Epidermal melanocyte (primary cell): ENCODE data around the gene DLGAP4.
"Not testable (repeated sequence)": the region's sequence is repeated elsewhere in the genome, so short reads cannot be mapped to it uniquely, and the experiment has no call there.

Experiments
- DNase-seq: peaks from one replicate; pipeline ENCODE4 v3.0.0; 2011; ENCODE audit warnings: low spot score; ENCODE audit not compliant: insufficient read length

DLGAP4 gene

GRCh38 chr20:36472637-36473090, 166.5 kb downstream of the DLGAP4 start:
- DNase-seq, result no peak

- no peak for DNase-seq
These were observed 167.0 kb downstream of the DLGAP4 start for GRCh38 chr20:36473164-36473563.

- DNase-seq, result no peak
These were observed 168.4 kb downstream of the DLGAP4 start for GRCh38 chr20:36474563-36474962.

GRCh38 chr20:36475054-36475453, 168.9 kb downstream of the DLGAP4 start:
- not testable (repeated sequence) for DNase-seq

- no peak for DNase-seq
These were observed 171.3 kb downstream of the DLGAP4 start for GRCh38 chr20:36477475-36477874.

- DNase-seq, result no peak
These were observed 172.2 kb downstream of the DLGAP4 start for GRCh38 chr20:36478137-36478905.

- no peak for DNase-seq
These were observed 173.8 kb downstream of the DLGAP4 start for GRCh38 chr20:36479938-36480337.

- no peak for DNase-seq
These were observed 174.4 kb downstream of the DLGAP4 start for GRCh38 chr20:36480456-36481048.

GRCh38 chr20:36481380-36482043, 175.4 kb downstream of the DLGAP4 start:
- no peak for DNase-seq

GRCh38 chr20:36482044-36482473, 175.9 kb downstream of the DLGAP4 start:
- no peak for DNase-seq

GRCh38 chr20:36483209-36483918, 177.2 kb downstream of the DLGAP4 start:
- DNase-seq, result no peak

GRCh38 chr20:36483919-36484808, 178.0 kb downstream of the DLGAP4 start:
- DNase-seq, result no peak

GRCh38 chr20:36485286-36485685, 179.1 kb downstream of the DLGAP4 start:
- no peak for DNase-seq

- DNase-seq, result no peak
These were observed 180.9 kb downstream of the DLGAP4 start for GRCh38 chr20:36487069-36487468.

- DNase-seq, result no peak
These were observed 184.1 kb downstream of the DLGAP4 start for GRCh38 chr20:36490191-36490590.

GRCh38 chr20:36491901-36492617, 185.9 kb downstream of the DLGAP4 start:
- no peak for DNase-seq

GRCh38 chr20:36493051-36493800, 187.1 kb downstream of the DLGAP4 start:
- DNase-seq, result no peak

- no peak for DNase-seq
These were observed 187.6 kb downstream of the DLGAP4 start for GRCh38 chr20:36493801-36494114.
